GM12891 (cell line): Measurements from ENCODE around the gene RBM8A.

Experiments used
- PAX5 ChIP-seq: IDR thresholded peaks from 2 replicates; pipeline ENCODE4 v1.6.1; 2011; ENCODE audit warnings: low read length, moderate library complexity, mild to moderate bottlenecking; ENCODE audit not compliant: insufficient read depth, severe bottlenecking
- POLR2A ChIP-seq: IDR thresholded peaks from 2 replicates; pipeline ENCODE4 v1.6.1; 2011; ENCODE audit warnings: low read depth, low read length, control low read depth
- POLR2AphosphoS5 ChIP-seq: IDR thresholded peaks from 2 replicates; pipeline ENCODE4 v1.6.1; 2011; ENCODE audit warnings: low read depth, low read length, control low read depth
- SPI1 ChIP-seq: IDR thresholded peaks from 2 replicates; pipeline ENCODE4 v1.6.1; 2011; ENCODE audit warnings: low read depth, low read length, control low read depth

GRCh38 chr1:145916745-145917144 lies 10.5 kb downstream of the RBM8A start:
- TF ChIP-seq POLR2AphosphoS5, result no peak
- no peak for TF ChIP-seq SPI1
- no peak for TF ChIP-seq POLR2A
- TF ChIP-seq PAX5, result no peak
